ENCODE results near the gene UNC5C.

GRCh38 chr4:95466791-95467190 lies 82.0 kb downstream of the UNC5C start:
- TF ChIP-seq, protein P1, sequence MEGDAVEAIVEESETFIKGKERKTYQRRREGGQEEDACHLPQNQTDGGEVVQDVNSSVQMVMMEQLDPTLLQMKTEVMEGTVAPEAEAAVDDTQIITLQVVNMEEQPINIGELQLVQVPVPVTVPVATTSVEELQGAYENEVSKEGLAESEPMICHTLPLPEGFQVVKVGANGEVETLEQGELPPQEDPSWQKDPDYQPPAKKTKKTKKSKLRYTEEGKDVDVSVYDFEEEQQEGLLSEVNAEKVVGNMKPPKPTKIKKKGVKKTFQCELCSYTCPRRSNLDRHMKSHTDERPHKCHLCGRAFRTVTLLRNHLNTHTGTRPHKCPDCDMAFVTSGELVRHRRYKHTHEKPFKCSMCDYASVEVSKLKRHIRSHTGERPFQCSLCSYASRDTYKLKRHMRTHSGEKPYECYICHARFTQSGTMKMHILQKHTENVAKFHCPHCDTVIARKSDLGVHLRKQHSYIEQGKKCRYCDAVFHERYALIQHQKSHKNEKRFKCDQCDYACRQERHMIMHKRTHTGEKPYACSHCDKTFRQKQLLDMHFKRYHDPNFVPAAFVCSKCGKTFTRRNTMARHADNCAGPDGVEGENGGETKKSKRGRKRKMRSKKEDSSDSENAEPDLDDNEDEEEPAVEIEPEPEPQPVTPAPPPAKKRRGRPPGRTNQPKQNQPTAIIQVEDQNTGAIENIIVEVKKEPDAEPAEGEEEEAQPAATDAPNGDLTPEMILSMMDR (IDR thresholded peaks at IDR 0.05), result no peak
- TF ChIP-seq POLR2A (IDR thresholded peaks at IDR 0.05), result no peak

Measured in tibial nerve (tissue), 3 donors.